Activated naive CD4-positive, alpha-beta T cell treated with anti-CD3 and anti-CD28 coated beads, Interleukin-2, amount 50 U/mL, for 24 hours (primary cell): ENCODE data around the gene ZBTB4.
"Not testable (repeated sequence)": the region's sequence is repeated elsewhere in the genome, so short reads cannot be mapped to it uniquely, and the experiment has no call there.

Experiments
- H3K27ac Mint-ChIP-seq: one replicate; pipeline ENCODE4 v1.8.0; 2021; ENCODE audit warnings: mild to moderate bottlenecking, mixed read lengths
- H3K27me3 Mint-ChIP-seq: one replicate; pipeline ENCODE4 v1.8.0; 2021; ENCODE audit warnings: mixed read lengths
- H3K36me3 Mint-ChIP-seq: one replicate; pipeline ENCODE4 v1.8.0; 2021; ENCODE audit warnings: mixed read lengths
- H3K4me1 Mint-ChIP-seq: one replicate; pipeline ENCODE4 v1.8.0; 2021; ENCODE audit warnings: mixed read lengths
- H3K4me3 Mint-ChIP-seq: one replicate; pipeline ENCODE4 v1.8.0; 2021; ENCODE audit warnings: mild to moderate bottlenecking, mixed read lengths
- H3K9me3 Mint-ChIP-seq: one replicate; pipeline ENCODE4 v1.8.0; 2021; ENCODE audit warnings: mixed read lengths

ZBTB4 gene

DNA sequence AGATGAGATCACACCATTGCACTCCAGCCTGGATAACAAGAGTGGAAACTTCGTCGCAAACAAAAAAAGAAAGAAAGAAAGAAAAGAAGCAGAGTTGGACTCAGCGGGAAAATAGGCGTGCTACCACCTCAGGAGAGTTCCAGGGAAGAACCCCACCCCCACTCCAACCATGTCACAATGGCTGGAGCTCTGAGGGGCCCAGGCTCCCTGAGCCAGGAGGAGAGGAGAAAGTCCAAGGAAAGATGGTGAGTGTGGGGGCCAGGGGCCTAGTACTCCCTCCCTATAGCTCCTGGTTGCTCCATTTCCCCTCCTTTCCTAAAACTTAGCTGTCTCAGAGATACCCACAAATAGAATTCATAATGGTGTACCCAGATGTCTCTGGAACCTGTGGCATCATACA, 1.8 kb upstream of the ZBTB4 start, which contains the start of gene SLC35G6:
TSS of gene SLC35G6 (plus strand) at position 172 of the 400 bp plus-strand sequence. CDS start at position 243, 71 bp downstream.
- Mint-ChIP-seq H3K4me1 (peaks cover 78% of the 10 kb centered on the region), H3K4me3 (peak within 1 kb of the TSS; percentile 99), H3K27ac (peak within 1 kb of the TSS; percentile 99)
- not testable (repeated sequence) for H3K36me3 Mint-ChIP-seq, H3K9me3 Mint-ChIP-seq, H3K27me3 Mint-ChIP-seq

DNA sequence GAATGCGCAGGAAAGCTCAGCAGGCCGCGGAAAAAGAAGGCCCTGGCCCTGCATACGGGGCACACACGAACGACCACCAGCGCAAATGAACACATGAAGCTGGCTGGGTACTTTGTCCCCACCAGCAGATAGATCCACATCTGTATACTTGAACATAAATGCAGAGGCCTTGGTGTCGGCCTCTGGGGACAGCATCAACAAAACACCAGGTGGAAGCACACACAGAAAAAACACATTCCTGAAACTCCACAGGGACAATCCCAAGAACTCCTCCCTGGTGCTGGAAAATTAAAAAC, 606 bp upstream of the ZBTB4 start:
- Mint-ChIP-seq H3K9me3 (no peaks in the 10 kb centered on the region), H3K27me3 (no peaks in the 10 kb centered on the region), H3K36me3 (peaks cover 3% of the 10 kb centered on the region), H3K27ac (peak overlapping the region; percentile 96), H3K4me1 (peaks cover 76% of the 10 kb centered on the region), H3K4me3 (peak overlapping the region; percentile 92)

DNA sequence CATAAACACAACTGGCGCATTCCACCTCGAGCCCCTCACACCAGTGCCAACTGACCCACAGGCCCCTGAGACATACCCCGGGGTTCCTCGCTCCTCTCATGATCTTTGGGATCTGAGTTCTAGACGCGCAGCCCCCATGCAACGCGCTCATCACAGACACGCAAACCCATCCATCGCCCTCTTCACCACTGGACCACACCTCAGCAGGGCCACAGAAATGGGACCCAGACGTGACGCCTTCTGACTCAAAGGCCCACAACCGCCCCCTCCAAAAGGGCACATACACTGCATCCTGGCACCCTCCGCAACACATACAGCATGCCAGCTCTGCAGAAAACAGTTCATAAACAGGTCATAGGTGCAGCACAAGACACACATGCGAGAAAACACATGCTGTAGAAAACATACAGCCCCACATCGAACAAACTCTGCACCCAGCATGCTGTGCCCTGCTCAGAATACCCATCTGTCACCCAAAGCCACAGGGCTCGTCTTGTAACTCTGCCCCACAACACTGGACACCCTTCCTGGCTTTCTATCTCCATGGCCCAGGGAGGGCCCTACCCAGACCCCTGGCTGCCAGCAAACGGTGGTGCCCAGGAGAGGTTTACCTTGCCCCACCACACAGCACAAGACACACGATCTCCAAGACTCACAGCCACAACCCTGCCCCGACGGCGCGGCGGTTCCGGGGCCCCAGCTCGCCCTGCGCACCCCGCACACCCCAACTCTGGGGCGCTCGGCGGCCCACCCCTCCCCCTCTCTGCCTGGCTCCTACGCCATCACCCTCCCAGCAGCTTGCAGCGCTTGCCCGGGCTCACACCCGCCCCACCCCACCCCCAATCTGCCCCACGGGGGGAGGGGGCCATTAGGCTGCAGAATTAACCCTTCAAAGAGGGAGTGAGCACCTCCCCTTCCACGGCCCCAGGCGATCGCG, 887 bp downstream of the ZBTB4 start:
- Mint-ChIP-seq H3K4me3 (peak overlapping the region; percentile 90), H3K36me3 (no peaks in the 10 kb centered on the region), H3K27me3 (no peaks in the 10 kb centered on the region), H3K4me1 (peaks cover 70% of the 10 kb centered on the region), H3K9me3 (no peaks in the 10 kb centered on the region), H3K27ac (peak overlapping the region; percentile 90)

GRCh38 chr17:7477392-7478275, 1.8 kb downstream of the ZBTB4 start:
- Mint-ChIP-seq H3K27me3 (no peaks in the 10 kb centered on the region), H3K4me1 (peaks cover 66% of the 10 kb centered on the region), H3K4me3 (peak overlapping the region; percentile 90), H3K9me3 (no peaks in the 10 kb centered on the region), H3K36me3 (no peaks in the 10 kb centered on the region), H3K27ac (peak overlapping the region; percentile 90)

- H3K27me3 Mint-ChIP-seq, result no peaks in the 10 kb centered on the region
- H3K27ac Mint-ChIP-seq, result peak overlapping the region; percentile 74
- H3K36me3 Mint-ChIP-seq, result no peaks in the 10 kb centered on the region
- H3K4me1 Mint-ChIP-seq, result peaks cover 62% of the 10 kb centered on the region
- peak overlapping the region; percentile 90 for H3K4me3 Mint-ChIP-seq
- H3K9me3 Mint-ChIP-seq, result no peaks in the 10 kb centered on the region
Measured at GRCh38 chr17:7476951-7477350, 2.5 kb downstream of the ZBTB4 start.

DNA sequence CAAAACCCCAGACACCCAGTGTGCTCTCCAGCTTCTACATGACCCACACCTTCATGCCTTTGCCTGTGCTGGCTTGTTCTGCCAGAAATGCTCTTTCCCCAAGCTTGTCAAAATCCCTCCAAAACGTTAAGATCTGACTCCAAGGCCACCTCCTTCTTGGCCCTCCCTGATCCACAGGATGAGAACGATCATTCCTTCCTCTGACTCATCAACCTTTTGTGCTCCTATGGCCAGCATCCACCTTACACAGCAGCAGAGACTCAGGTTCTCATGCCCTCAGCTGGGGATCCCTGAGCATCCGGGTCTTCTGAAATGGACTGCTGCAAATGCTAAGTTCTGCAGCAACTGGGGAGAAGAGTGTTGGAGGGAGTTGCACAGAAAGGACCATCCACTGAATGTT, 2.9 kb downstream of the ZBTB4 start:
- no peaks in the 10 kb centered on the region for H3K9me3 Mint-ChIP-seq
- no peaks in the 10 kb centered on the region for H3K36me3 Mint-ChIP-seq
- H3K4me3 Mint-ChIP-seq, result peak overlapping the region; percentile 59

DNA sequence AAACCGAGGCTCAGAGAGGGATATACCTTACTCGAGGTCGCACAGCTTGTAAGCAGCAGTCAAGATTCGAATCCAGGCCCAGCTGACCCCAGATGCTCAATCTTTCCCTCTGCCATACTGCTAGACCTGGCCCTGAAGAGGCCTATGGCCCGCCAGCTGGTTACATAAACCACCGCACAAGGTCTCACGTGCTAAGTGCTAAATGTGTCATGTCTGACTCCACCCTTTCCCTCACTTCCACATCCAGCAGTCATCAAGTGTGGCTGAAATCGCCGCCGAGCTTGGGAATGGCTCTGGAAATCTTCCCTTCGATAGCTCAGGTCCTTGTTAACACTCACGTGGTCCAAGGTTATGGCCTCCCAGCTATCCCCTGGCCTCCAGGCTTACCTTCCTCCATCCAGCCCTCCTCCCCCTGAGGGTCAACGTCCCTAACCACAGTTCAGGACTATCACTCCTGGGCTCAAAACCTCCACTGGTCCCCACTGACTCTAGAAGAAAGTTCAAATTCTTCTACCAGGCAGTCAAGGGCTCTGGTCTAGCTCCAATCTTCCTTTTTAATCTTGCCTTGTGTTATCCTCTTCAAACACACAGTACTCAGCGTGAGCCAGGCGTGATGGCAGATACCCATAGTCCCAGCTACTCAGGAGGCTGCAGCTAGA, 3.5 kb downstream of the ZBTB4 start:
- Mint-ChIP-seq H3K27ac (peak overlapping the region; percentile 74), H3K4me3 (no peak overlapping the region), H3K4me1 (peaks cover 62% of the 10 kb centered on the region), H3K36me3 (no peaks in the 10 kb centered on the region), H3K9me3 (no peaks in the 10 kb centered on the region), H3K27me3 (no peaks in the 10 kb centered on the region)

More for the DNA sequence above, 2.9 kb downstream of the ZBTB4 start:
- Mint-ChIP-seq H3K4me1 (peaks cover 62% of the 10 kb centered on the region), H3K27ac (peak overlapping the region; percentile 74), H3K27me3 (no peaks in the 10 kb centered on the region)

DNA sequence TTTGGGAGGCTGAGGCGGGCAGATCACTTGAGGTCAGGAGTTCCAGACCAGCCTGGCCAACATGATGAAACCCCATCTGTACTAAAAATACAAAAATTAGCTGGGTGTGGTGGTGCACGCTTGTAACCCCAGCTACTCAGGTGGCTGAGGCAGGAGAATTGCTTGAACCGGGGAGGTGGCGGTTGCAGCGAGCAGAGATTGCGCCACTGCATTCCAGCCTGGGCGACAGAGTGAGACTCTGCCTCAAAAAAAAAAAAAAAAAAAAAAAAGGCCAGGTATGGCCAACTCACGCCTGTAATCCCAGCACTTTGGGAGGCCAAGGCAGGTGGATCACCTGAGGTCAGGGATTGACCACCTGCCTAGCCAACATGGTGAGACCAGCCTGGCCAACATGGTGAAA, 4.7 kb downstream of the ZBTB4 start:
- H3K36me3 Mint-ChIP-seq, H3K9me3 Mint-ChIP-seq, H3K4me3 Mint-ChIP-seq, H3K27me3 Mint-ChIP-seq, H3K27ac Mint-ChIP-seq: not testable (repeated sequence)
- H3K4me1 Mint-ChIP-seq, result peaks cover 55% of the 10 kb centered on the region

- H3K9me3 Mint-ChIP-seq, result no peaks in the 10 kb centered on the region
- H3K27ac Mint-ChIP-seq, result peak overlapping the region; percentile 33
- H3K27me3 Mint-ChIP-seq, result no peaks in the 10 kb centered on the region
- no peaks in the 10 kb centered on the region for H3K36me3 Mint-ChIP-seq
- peaks cover 42% of the 10 kb centered on the region for H3K4me1 Mint-ChIP-seq
- H3K4me3 Mint-ChIP-seq, result no peak overlapping the region
Measured at GRCh38 chr17:7471729-7472128, 7.7 kb downstream of the ZBTB4 start.

DNA sequence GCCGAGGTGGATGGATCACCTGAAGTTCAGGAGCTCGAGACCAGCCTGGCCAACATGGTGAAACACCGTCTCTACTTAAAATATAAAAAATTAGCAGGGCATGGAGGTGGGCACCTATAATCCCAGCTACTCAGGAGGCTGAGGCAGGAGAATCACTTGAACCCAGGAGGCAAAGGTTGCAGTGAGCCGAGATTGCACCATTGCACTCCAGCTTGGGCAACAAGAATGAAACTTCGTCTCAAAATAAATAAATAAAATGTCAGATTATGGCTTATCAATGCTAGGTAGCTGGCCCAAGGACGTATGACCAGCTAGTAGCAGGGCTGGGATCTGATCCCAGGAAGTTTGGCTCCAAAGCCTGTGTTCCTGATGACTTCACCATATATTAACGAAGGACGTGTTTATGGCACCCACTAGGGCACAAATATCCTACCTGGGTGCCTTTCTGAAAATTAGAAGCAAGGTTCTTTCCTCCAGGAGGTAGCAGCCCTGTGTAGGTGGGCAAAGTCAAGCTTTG, 8.9 kb downstream of the ZBTB4 start:
- H3K4me3 Mint-ChIP-seq, H3K9me3 Mint-ChIP-seq, H3K27me3 Mint-ChIP-seq, H3K36me3 Mint-ChIP-seq: not testable (repeated sequence)
- H3K27ac Mint-ChIP-seq, result peak overlapping the region; percentile 41
- H3K4me1 Mint-ChIP-seq, result peaks cover 31% of the 10 kb centered on the region

- not testable (repeated sequence) for H3K27me3 Mint-ChIP-seq, H3K27ac Mint-ChIP-seq, H3K4me3 Mint-ChIP-seq, H3K36me3 Mint-ChIP-seq, H3K9me3 Mint-ChIP-seq
- peaks cover 31% of the 10 kb centered on the region for H3K4me1 Mint-ChIP-seq
Measured at GRCh38 chr17:7469843-7470242, 9.6 kb downstream of the ZBTB4 start.

- H3K9me3 Mint-ChIP-seq, result no peaks in the 10 kb centered on the region
- H3K27me3 Mint-ChIP-seq, result no peaks in the 10 kb centered on the region
- H3K4me3 Mint-ChIP-seq, result no peak overlapping the region
- H3K4me1 Mint-ChIP-seq, result peaks cover 31% of the 10 kb centered on the region
- no peaks in the 10 kb centered on the region for H3K36me3 Mint-ChIP-seq
- no peak overlapping the region for H3K27ac Mint-ChIP-seq
Measured at GRCh38 chr17:7468804-7469389, 10.5 kb downstream of the ZBTB4 start.

- H3K36me3 Mint-ChIP-seq, result no peaks in the 10 kb centered on the region
- H3K27me3 Mint-ChIP-seq, result no peaks in the 10 kb centered on the region
- peaks cover 27% of the 10 kb centered on the region for H3K4me1 Mint-ChIP-seq
- no peak overlapping the region for H3K4me3 Mint-ChIP-seq
- no peaks in the 10 kb centered on the region for H3K9me3 Mint-ChIP-seq
- H3K27ac Mint-ChIP-seq, result no peak overlapping the region
Measured at GRCh38 chr17:7468290-7468689, 11.1 kb downstream of the ZBTB4 start.

DNA sequence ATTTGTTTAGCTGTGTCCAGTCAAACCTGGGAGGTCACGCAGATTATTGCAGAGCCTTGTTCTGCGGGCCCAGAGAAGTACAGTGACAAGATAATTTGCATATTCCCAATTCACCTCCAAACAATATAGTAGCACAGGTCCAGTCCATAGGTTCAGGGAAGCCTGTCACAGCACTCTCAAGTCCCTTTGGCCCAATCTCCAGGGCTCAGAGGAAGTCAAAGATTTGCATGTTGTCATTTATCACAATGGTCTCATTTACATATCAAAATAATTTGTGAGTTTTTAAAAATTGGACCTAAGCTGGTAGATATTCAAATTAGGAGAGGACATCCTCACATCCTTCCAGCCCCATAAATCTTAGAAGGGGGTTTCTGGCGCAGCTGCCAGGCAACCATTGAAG, 11.9 kb downstream of the ZBTB4 start:
- Mint-ChIP-seq H3K4me3 (no peak overlapping the region), H3K27ac (no peak overlapping the region), H3K4me1 (peaks cover 26% of the 10 kb centered on the region), H3K36me3 (no peaks in the 10 kb centered on the region), H3K27me3 (no peaks in the 10 kb centered on the region), H3K9me3 (no peaks in the 10 kb centered on the region)

DNA sequence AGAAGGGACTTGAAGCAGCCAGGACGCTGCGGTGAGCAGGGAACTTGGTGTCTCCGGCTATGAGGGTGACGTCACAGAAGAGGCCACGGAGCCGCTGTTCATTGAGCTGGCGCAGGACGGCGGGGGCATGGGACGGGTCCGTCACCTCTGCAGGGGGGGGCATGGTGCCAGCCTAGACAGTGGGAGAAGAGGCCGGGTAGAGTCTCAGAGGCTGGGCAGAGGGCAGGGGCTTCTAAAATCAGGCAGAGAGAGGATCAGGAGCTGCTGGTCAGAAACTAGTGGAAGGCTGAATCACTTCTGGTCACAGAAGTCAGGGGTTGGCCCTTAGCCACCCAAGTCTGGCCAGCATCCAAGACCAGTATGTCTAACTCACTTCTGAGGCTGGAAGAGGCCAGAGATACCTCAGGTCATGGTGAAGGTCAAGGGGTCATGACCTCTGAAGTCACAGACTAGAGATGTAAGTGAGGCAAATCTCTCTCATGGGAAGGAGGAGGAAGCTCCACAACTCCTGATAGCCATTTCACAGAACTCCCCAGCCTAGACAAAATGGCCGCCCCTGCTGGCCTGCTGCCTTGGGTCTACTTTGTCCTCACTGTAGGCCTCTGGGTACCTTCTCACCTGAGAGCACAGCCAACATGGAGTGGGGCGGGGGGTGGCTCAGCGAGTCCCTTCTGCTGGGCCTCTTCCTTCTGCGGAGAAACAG, 12.6 kb downstream of the ZBTB4 start:
- H3K36me3 Mint-ChIP-seq, result no peaks in the 10 kb centered on the region
- peak overlapping the region; percentile 41 for H3K27ac Mint-ChIP-seq
- H3K4me3 Mint-ChIP-seq, result no peak overlapping the region
- peaks cover 22% of the 10 kb centered on the region for H3K4me1 Mint-ChIP-seq
- no peaks in the 10 kb centered on the region for H3K9me3 Mint-ChIP-seq
- no peaks in the 10 kb centered on the region for H3K27me3 Mint-ChIP-seq
